Nephron progenitor cell (in vitro differentiated cells): ENCODE results near the gene MMP23B.

Experiments used
- DNase-seq: peaks from one replicate; pipeline ENCODE4 v3.0.0; 2021
- H3K27ac Mint-ChIP-seq: 2 replicates; pipeline ENCODE4 v1.8.0; 2021; ENCODE audit warnings: mild to moderate bottlenecking, moderate library complexity, mixed read lengths
- H3K27me3 Mint-ChIP-seq: 2 replicates; pipeline ENCODE4 v1.8.0; 2021; ENCODE audit warnings: mild to moderate bottlenecking, low read depth, mixed read lengths; ENCODE audit not compliant: poor library complexity
- H3K36me3 Mint-ChIP-seq: 2 replicates; pipeline ENCODE4 v1.8.0; 2021; ENCODE audit warnings: low read depth, mixed read lengths
- H3K4me1 Mint-ChIP-seq: 2 replicates; pipeline ENCODE4 v1.8.0; 2021; ENCODE audit warnings: mixed read lengths
- H3K4me3 Mint-ChIP-seq: 2 replicates; pipeline ENCODE4 v1.8.0; 2021; ENCODE audit warnings: mild to moderate bottlenecking, moderate library complexity, mixed read lengths
- H3K9me3 Mint-ChIP-seq: 2 replicates; pipeline ENCODE4 v1.8.0; 2021; ENCODE audit warnings: mild to moderate bottlenecking, moderate library complexity, mixed read lengths
- TF ChIP-seq, protein P1 (sequence below): fragments of 200-600 bp; sonication (generic); IDR thresholded peaks from 2 replicates; pipeline ENCODE4 v1.5.0; 2021; ENCODE audit warnings: antibody characterized with exemption

MMP23B gene

DNA sequence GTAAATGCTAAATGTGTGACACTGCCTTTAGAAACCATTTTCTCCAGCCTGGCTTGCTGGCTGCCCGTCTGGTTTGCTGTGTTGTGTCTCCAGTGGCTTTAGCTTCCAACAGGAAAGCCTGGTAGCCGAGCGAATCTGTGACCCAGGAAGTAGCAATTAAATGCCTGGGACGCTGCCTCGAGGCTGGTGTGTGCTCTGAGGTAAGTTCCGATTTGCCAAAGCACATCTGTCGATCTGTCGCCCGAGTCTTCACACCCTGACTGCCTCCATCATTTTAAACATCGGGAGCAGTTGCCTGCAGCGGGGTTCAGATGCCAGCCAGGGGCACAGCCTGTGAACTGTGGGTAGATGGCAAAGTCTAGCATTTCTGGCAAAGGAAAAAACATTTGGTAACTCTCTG is 14.5 kb upstream of the MMP23B start:
- H3K9me3 Mint-ChIP-seq: no peaks in the 10 kb centered on the region
- peaks cover 26% of the 10 kb centered on the region for H3K4me1 Mint-ChIP-seq
- no peak for DNase-seq
- H3K4me3 Mint-ChIP-seq: peak overlapping the region; percentile 83
- H3K27ac Mint-ChIP-seq: peak overlapping the region; percentile 48
- TF ChIP-seq, protein P1, sequence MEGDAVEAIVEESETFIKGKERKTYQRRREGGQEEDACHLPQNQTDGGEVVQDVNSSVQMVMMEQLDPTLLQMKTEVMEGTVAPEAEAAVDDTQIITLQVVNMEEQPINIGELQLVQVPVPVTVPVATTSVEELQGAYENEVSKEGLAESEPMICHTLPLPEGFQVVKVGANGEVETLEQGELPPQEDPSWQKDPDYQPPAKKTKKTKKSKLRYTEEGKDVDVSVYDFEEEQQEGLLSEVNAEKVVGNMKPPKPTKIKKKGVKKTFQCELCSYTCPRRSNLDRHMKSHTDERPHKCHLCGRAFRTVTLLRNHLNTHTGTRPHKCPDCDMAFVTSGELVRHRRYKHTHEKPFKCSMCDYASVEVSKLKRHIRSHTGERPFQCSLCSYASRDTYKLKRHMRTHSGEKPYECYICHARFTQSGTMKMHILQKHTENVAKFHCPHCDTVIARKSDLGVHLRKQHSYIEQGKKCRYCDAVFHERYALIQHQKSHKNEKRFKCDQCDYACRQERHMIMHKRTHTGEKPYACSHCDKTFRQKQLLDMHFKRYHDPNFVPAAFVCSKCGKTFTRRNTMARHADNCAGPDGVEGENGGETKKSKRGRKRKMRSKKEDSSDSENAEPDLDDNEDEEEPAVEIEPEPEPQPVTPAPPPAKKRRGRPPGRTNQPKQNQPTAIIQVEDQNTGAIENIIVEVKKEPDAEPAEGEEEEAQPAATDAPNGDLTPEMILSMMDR: no peak
- H3K36me3 Mint-ChIP-seq: no peaks in the 10 kb centered on the region
- H3K27me3 Mint-ChIP-seq: no peaks in the 10 kb centered on the region

DNA sequence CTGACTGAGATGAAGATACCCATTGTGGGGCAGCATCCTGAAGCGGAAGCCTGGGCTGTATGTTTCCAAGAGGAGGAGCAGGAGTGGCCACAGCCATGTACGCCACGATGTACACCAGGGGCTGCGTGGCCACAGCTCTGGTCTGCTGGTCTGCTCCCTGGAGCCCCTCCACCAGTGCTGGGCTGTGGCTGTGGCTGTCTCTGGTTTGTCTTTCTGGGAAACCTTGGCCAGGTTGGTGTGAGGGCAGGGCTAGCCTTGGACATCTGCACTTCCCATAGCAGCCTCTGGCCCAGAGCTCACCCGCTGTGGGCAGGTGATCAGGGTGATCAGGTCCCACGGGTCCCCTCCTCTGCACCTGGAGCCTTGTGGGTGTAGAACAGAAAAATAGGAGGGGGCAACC is 14.0 kb upstream of the MMP23B start:
- H3K4me1 Mint-ChIP-seq: peaks cover 29% of the 10 kb centered on the region
- H3K27ac Mint-ChIP-seq: no peak overlapping the region
- H3K9me3 Mint-ChIP-seq: no peaks in the 10 kb centered on the region
- H3K36me3 Mint-ChIP-seq: no peaks in the 10 kb centered on the region
- H3K4me3 Mint-ChIP-seq: peak overlapping the region; percentile 83
- DNase-seq: no peak
- H3K27me3 Mint-ChIP-seq: no peaks in the 10 kb centered on the region
- TF ChIP-seq, protein P1: no peak

DNA sequence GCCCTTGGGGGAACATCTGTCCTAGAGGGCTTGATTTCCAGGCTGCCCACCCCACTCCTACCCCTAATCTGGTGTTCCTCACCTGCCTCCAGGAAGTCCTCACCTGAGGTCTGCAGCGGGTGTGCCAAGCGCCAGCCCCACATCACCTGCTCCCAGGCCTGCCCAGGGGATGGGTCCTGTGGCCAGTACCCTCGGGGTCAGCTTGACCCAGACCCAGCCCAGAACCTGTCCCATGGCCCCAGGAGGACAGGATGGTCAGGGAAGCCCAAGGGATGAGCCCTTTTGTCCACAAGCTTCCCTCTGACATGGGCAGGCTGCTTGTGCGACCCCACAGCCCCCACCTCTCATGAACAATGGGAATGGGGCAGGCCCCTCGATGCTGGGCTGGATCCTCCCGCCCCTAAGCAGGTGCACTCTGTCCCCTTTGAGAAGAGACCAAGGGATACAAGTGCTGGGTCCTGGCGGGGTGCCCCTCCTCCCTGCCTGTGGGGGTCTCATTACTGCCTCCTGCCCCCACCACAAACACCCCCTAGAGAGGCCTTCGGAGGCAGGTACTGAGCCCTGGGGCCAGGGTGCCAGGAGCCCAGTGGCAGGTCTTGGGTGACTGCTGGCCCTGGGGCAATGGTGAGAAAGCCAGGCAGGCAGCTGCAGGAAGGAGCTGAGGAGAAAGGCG is 13.4 kb upstream of the MMP23B start:
- H3K27me3 Mint-ChIP-seq: no peaks in the 10 kb centered on the region
- no peak for DNase-seq
- no peak overlapping the region for H3K27ac Mint-ChIP-seq
- H3K4me1 Mint-ChIP-seq: peaks cover 27% of the 10 kb centered on the region
- no peaks in the 10 kb centered on the region for H3K9me3 Mint-ChIP-seq
- H3K36me3 Mint-ChIP-seq: no peaks in the 10 kb centered on the region
- TF ChIP-seq, protein P1: no peak
- no peak overlapping the region for H3K4me3 Mint-ChIP-seq

DNA sequence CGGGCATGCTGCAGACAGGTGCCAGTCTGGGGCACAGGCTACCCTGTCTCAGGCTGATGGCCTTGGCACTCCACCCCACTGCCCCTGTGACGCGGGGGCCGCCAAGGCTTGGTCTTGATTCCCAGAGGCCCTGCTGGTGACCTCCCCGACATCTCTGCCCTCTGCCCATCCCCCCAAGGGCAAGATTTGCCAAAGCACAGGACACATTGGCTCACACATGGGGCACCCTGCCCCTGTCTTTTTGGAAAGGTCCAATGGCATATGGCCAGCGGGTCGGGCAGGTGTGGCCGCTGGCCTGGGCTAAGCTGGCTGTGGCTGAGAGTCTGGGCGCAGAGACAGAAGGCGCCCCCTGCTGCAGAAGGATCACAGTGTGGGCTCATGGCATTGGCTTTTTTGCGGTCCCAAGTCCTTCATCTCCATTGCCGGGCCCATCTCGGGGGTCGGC is 12.0 kb upstream of the MMP23B start:
- H3K36me3 Mint-ChIP-seq: no peaks in the 10 kb centered on the region
- TF ChIP-seq, protein P1: peak; percentile 20
- peak; percentile 38 for DNase-seq
- no peaks in the 10 kb centered on the region for H3K9me3 Mint-ChIP-seq
- peaks cover 13% of the 10 kb centered on the region for H3K4me1 Mint-ChIP-seq
- H3K27me3 Mint-ChIP-seq: no peaks in the 10 kb centered on the region
- H3K4me3 Mint-ChIP-seq: no peak overlapping the region
- H3K27ac Mint-ChIP-seq: no peak overlapping the region

DNA sequence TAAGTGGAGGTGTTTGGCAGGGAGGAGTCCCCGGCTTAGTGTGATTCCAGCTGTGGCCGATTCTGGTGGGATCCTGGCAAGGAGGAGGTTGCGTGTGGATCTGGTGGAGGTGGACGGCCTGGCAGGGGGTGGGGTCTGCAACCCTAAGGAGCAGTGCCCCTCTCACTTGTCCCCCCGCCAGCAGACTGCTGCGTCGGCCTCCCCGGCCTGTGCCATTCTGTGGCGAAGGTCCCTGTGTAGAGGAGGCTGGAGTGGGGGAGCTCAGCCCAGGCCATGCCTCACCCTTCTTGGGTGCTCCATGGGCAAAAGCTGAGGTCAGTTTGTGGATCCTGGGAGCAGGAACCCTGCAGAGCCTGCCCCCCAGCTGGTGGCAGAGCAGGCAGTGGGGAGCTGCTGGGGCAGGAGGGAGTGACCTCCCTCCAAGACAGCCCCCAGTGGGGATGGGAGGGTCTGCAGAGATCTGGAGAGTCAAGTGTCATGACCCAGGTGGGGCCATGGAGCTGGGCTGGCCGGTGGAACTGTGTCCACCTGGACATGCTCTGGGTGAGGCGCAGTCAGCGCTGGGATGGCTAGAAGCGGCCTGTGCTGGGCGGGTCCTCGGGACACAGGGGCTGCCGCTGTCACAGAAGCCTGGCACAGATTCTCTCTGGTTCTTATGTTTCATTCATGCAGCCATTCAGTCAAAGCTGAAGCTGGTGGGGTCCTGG is 11.4 kb upstream of the MMP23B start:
- Mint-ChIP-seq H3K9me3 (no peaks in the 10 kb centered on the region), H3K36me3 (no peaks in the 10 kb centered on the region), H3K27me3 (no peaks in the 10 kb centered on the region), H3K4me3 (no peak overlapping the region), H3K4me1 (peaks cover 11% of the 10 kb centered on the region), H3K27ac (no peak overlapping the region)
- TF ChIP-seq, protein P1: no peak
- DNase-seq: no peak
